BJ (cell line): ENCODE measurements around the gene OR10G7. TPM values are rescaled to one million over a fixed set of nuclear protein-coding genes. Genes with fewer than 3 reads are reported as not detected.

Source experiments
- CTCF ChIA-PET: fragments of 350-600 bp; formaldehyde crosslinking; extraction: SDS; loops from one replicate; lab custom pipeline; 2021; ENCODE audit warnings: antibody characterized with exemption, inconsistent platforms; lab: Yijun Ruan, JAX
- POLR2A ChIA-PET: fragments of 300-600 bp; sonication (Branson Sonifier 250); formaldehyde crosslinking; extraction: SDS; loops from one replicate; lab custom pipeline; 2021; ENCODE audit warnings: antibody characterized with exemption; lab: Charles Lee
- DNase-seq: peaks from one replicate; pipeline ENCODE4 v3.0.0-alpha.2; 2011; ENCODE audit warnings: low read depth
- H3K27me3 ChIP-seq: 2 replicates; pipeline ENCODE4 v1.6.0; 2011; ENCODE audit warnings: low read length; ENCODE audit not compliant: control insufficient read depth, insufficient read depth
- H3K36me3 ChIP-seq: 2 replicates; pipeline ENCODE4 v1.5.1; 2011; ENCODE audit warnings: low read length; ENCODE audit not compliant: control insufficient read depth, insufficient read depth
- H3K4me3 ChIP-seq: 2 replicates; pipeline ENCODE4 v1.5.1; 2011; ENCODE audit warnings: low read depth, mild to moderate bottlenecking, control low read depth, low read length
- polyA minus RNA-seq: library from RNA; depleted of rRNA, polyadenylated mRNA; stranded (reverse); fragments of >200 nt; gene quantifications from 2 replicates; pipeline ENCODE4 v1.2.3, GENCODE V29; 2011; rRNA and poly(A)+ RNA removed
- polyA plus RNA-seq: library from polyadenylated mRNA; depleted of rRNA; stranded (reverse); fragments of >200 nt; gene quantifications from 2 replicates; pipeline ENCODE4 v1.2.3, GENCODE V29; 2011; rRNA removed
- TF ChIP-seq, protein P1 (sequence below): IDR thresholded peaks from 2 replicates; pipeline ENCODE4 v1.5.1; 2011; ENCODE audit warnings: low read depth, mild to moderate bottlenecking, control low read depth, inconsistent platforms, low read length, moderate library complexity; ENCODE audit not compliant: insufficient read depth

Gene OR10G7, protein sequence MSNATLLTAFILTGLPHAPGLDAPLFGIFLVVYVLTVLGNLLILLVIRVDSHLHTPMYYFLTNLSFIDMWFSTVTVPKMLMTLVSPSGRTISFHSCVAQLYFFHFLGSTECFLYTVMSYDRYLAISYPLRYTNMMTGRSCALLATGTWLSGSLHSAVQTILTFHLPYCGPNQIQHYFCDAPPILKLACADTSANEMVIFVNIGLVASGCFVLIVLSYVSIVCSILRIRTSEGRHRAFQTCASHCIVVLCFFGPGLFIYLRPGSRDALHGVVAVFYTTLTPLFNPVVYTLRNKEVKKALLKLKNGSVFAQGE
- polyA plus RNA-seq, result not detected in 2 replicates
- not detected in 2 replicates for polyA minus RNA-seq

DNA sequence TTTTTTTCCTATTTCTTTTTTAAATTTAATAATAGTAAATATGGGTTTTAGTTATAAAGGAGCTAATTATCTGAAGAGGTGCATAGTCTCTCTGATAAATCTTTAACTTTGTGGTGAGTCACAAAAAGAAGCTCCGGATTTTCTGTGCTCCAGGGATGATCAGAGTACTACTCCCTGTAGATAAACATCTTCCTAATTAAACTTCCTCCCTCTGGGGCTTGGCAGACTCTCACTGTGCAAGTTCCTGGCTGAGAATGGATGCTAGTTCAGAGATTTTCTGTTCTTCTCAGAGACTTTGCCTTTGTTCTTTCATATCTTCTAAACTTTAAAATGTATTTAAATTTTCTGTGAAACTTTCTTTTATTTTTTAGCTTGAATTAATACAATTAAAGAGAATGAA lies at the start of gene OR10G7:
Gene OR10G7, minus strand, starts transcription at position 72 of the 400 bp plus-strand sequence. CDS start 2,324 bp downstream, outside the sequence.
- no peaks in the 10 kb centered on the region for H3K27me3 ChIP-seq
- TF ChIP-seq, protein P1, sequence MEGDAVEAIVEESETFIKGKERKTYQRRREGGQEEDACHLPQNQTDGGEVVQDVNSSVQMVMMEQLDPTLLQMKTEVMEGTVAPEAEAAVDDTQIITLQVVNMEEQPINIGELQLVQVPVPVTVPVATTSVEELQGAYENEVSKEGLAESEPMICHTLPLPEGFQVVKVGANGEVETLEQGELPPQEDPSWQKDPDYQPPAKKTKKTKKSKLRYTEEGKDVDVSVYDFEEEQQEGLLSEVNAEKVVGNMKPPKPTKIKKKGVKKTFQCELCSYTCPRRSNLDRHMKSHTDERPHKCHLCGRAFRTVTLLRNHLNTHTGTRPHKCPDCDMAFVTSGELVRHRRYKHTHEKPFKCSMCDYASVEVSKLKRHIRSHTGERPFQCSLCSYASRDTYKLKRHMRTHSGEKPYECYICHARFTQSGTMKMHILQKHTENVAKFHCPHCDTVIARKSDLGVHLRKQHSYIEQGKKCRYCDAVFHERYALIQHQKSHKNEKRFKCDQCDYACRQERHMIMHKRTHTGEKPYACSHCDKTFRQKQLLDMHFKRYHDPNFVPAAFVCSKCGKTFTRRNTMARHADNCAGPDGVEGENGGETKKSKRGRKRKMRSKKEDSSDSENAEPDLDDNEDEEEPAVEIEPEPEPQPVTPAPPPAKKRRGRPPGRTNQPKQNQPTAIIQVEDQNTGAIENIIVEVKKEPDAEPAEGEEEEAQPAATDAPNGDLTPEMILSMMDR, result no peak

DNA sequence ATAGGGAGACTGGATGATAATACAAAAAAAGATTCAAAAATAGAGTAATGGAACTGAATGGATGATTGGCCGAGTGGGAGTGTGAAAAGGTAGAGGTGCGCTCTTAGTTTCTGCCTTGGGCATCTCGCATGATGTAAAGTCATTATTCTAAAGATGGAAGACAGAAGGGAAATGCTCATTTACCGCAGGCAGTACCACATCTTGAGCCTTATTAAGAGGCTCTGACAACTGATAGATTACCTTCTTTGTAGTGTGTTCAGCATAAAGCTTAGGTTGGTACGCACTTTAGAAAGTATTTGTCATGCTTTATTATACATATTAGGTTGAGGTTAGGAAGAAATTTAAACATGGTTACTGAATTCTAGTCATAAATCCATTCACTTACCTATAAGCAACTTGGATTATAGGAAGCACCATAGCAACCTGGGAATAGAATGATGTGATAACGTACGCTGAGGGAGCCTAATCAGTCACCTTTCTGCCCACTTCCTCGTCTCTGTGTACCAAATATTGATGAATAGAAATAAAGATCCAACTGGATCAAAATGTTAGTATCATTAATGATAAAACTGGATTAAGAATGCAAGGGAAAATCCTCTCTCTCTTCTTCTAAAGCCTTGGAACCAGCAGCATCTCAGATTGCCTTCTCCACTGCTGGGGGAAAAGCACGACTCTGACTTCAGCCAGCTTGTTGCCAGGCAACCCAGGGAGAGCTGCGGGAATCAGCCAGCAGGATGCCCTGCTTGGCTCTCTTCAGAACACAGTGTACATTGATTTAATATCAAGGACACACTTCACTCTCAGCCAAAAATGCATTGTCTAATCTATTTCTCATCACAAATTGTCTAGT lies 45.1 kb upstream of the OR10G7 start:
- CTCF ChIA-PET, result no interaction called here
- Histone ChIP-seq H3K27me3 (no peaks in the 10 kb centered on the region), H3K36me3 (no peaks in the 10 kb centered on the region), H3K4me3 (no peak overlapping the region)
- TF ChIP-seq, protein P1, result no peak
- POLR2A ChIA-PET, result no interaction called here
- no peak for DNase-seq

More for the DNA sequence above, at the start of gene OR10G7:
- no peak for DNase-seq
- no peaks in the 10 kb centered on the region for H3K36me3 ChIP-seq
- ChIA-PET CTCF (interaction anchor here (0.7 kb wide), 1 partner anchor 30 kb away, joined by 3 read pairs; no protein-coding TSS in a partner anchor), POLR2A (no interaction called here)
- no peak within 1 kb of the TSS for H3K4me3 ChIP-seq

DNA sequence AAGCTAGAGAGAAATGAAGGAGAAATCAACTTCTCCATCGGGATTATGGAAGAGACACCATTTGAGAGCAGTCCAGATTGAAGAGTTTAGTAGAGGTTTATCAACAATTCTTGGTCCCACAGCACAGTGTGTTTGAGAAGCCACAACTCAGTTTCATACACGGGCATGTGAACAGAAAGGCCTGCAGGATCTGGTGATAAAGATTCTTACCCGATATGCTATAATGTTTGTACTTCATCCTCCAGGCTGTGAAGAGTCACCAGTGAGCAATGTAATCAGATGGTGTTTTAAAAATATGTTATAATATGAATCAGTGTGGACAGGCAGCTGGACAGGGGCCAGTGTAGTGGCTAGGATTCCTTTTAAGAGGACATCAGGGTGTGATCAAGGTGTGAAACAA lies 44.5 kb upstream of the OR10G7 start:
- CTCF ChIA-PET, result no interaction called here
- Histone ChIP-seq H3K36me3 (no peaks in the 10 kb centered on the region), H3K4me3 (no peak overlapping the region), H3K27me3 (no peaks in the 10 kb centered on the region)
- POLR2A ChIA-PET, result no interaction called here
- DNase-seq, result no peak
- TF ChIP-seq, protein P1, result no peak

DNA sequence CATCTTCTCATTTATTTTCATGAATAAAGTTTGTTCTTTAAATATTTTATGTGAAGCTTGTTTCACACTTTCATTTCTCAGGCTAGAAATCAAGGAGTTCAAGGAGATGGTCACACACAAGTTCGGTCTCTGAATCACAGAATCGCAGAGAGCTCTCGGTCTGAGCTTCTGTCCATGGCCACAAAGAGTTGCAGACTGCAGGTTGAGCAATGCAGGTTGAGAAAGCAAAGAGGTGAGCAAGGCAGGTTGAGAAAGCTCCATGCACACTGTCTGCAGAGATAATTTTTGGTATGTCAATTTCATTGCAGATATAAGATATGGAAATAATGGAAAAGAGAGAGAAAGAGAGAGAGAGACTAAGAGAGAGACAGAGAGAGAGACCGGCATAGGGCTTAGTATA lies 41.2 kb upstream of the OR10G7 start:
- ChIA-PET POLR2A (no interaction called here), CTCF (interaction anchor here (1.5 kb wide), 1 partner anchor 11 kb away, joined by 7 read pairs; no protein-coding TSS in a partner anchor)
- TF ChIP-seq, protein P1, result no peak
- DNase-seq, result no peak
- H3K4me3 ChIP-seq, result no peak overlapping the region
- peaks cover 2% of the 10 kb centered on the region; the same call in 1 of the 2 replicates for H3K27me3 ChIP-seq
- no peaks in the 10 kb centered on the region for H3K36me3 ChIP-seq

DNA sequence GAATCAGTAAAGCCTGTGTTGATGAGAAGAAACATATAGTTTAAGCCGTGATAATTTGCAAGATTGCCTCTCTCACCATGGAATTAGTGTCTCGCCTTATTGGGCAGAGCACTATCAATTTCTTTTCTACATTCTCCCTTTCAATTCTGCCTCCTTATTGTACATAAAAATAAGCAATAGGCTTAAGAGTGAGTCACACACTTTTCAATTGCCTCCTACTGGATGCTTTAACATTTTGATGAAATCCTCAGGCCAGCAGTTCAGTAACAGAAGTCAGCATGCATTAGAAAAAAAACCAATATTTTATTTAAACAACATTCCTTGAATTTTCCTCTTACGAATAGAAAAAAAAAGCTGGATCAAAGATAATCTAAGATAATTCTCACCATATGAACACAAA lies 40.4 kb upstream of the OR10G7 start:
- DNase-seq, result no peak
- H3K36me3 ChIP-seq, result no peaks in the 10 kb centered on the region
- TF ChIP-seq, protein P1, result no peak
- CTCF ChIA-PET, result interaction anchor here (1.5 kb wide), 1 partner anchor 10 kb away, joined by 7 read pairs; no protein-coding TSS in a partner anchor
- H3K4me3 ChIP-seq, result no peak overlapping the region
- H3K27me3 ChIP-seq, result peaks cover 2% of the 10 kb centered on the region
- POLR2A ChIA-PET, result no interaction called here
